NB4 (cell line): ENCODE results near the gene OR6B1.

Experiments
- MYC ChIP-seq: IDR thresholded peaks from 2 replicates; pipeline ENCODE4 v1.6.1; 2011; ENCODE audit warnings: low read depth, low read length
- TF ChIP-seq, protein P1 (sequence below): IDR thresholded peaks from one replicate; pipeline ENCODE4 v1.5.1; 2012; ENCODE audit warnings: low read depth, low read length
- TF ChIP-seq, protein P2 (sequence below): IDR thresholded peaks from 2 replicates; pipeline ENCODE4 v1.6.1; 2011; ENCODE audit warnings: low read depth, low read length

DNA sequence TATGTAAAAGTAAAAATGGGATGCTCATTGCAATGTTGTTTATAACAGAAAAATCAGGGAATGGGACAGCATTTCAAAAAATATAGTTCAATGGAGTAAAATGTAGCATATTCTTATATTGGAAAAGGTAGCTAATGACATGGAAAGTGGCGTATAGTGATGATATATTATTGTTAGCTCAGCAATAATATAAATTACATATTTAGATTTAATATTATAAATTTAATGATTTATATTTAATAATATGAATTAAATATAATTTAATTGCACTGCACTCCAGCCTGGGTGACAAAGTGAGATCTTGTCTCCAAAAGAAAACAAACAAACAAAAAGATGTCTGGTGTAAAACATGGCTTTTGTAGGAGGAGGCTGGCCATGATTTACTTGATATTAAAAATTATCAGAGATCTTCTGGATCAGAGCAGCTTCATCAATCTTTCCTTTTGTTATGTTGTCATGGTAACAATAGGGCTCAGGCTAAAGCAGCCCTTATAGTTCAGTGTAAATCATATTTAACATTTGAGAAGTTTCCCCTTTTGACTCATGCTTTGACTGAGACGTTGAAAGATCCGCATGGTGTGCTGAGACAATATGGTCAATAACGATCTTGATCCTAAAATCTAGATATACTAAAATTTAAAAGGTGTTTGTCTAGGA is 23.2 kb downstream of the OR6B1 start:
- TF ChIP-seq, protein P1, sequence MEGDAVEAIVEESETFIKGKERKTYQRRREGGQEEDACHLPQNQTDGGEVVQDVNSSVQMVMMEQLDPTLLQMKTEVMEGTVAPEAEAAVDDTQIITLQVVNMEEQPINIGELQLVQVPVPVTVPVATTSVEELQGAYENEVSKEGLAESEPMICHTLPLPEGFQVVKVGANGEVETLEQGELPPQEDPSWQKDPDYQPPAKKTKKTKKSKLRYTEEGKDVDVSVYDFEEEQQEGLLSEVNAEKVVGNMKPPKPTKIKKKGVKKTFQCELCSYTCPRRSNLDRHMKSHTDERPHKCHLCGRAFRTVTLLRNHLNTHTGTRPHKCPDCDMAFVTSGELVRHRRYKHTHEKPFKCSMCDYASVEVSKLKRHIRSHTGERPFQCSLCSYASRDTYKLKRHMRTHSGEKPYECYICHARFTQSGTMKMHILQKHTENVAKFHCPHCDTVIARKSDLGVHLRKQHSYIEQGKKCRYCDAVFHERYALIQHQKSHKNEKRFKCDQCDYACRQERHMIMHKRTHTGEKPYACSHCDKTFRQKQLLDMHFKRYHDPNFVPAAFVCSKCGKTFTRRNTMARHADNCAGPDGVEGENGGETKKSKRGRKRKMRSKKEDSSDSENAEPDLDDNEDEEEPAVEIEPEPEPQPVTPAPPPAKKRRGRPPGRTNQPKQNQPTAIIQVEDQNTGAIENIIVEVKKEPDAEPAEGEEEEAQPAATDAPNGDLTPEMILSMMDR, result no peak
- TF ChIP-seq, protein P2, sequence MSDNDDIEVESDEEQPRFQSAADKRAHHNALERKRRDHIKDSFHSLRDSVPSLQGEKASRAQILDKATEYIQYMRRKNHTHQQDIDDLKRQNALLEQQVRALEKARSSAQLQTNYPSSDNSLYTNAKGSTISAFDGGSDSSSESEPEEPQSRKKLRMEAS, result no peak
- TF ChIP-seq MYC, result no peak
